CD4-positive, alpha-beta T cell treated with Interleukin-4 for 1 hour (primary cell): ENCODE data around the gene FAM50A.
"Not testable (repeated sequence)": the region's sequence is repeated elsewhere in the genome, so short reads cannot be mapped to it uniquely, and the experiment has no call there.

ENCODE experiments used
- DNase-seq, 2 donors: peaks; one replicate each; pipeline ENCODE4 v3.0.0-alpha.2; 2020 to 2022

The FAM50A gene, protein sequence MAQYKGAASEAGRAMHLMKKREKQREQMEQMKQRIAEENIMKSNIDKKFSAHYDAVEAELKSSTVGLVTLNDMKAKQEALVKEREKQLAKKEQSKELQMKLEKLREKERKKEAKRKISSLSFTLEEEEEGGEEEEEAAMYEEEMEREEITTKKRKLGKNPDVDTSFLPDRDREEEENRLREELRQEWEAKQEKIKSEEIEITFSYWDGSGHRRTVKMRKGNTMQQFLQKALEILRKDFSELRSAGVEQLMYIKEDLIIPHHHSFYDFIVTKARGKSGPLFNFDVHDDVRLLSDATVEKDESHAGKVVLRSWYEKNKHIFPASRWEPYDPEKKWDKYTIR

DNA sequence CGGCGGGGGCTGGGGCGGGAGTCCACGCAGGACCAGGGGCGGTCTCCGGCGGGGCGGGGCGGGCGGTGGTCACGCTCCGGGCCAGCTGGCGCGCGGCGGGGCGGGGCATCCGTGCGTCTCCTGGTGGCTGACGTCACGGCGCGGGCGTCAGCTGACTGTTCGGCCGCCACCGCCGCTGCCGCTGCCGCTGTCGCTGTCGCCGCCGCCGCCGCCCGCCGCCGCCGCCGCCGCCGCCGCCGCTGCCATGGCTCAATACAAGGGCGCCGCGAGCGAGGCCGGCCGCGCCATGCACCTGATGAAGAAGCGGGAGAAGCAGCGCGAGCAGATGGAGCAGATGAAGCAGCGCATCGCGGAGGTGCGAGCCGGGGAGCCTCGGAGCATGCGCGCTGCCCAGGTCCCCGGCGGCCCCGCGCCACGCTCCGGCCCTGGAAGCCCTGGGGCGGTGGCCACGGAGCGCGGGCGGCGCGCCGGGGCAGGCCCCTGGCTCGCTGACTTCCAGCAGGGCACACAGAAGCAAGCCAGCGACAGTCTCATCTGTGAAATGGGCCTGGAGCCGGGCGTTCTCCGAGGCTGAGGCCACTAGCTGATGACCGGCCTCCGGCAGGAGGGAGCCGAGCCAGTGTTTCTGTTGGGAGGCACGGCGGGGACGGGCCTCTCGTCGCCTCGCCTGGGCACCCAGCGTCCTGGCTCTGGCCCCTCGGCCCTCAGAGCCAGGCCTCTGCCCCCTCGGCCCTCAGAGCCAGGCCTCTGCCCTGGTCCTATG is at the start of gene FAM50A:
FAM50A (plus strand) TSS at position 150 of the 763 bp plus-strand sequence; CDS start at position 245, 95 bp downstream.
- peak; percentile 71 to 76 for DNase-seq

DNA sequence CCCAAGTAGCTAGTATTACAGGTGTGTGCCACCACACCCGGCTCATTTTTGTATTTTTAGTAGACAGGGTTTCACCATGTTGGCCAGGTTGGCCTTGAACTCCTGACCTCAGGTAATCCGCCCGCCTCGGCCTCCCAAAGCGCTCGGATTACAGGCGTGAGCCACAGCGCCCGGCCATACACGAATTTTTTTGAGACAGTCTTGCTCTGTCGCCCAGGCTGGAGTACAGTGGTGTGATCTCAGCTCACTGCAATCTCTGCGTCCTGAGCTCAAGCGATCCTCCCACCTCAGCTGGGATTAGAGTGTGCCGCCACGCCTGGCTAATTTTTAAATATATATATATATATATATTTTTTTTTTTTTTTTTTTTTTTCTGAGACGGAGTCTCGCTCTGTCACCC is 47.6 kb upstream of the FAM50A start:
- DNase-seq, result not testable (repeated sequence)

DNA sequence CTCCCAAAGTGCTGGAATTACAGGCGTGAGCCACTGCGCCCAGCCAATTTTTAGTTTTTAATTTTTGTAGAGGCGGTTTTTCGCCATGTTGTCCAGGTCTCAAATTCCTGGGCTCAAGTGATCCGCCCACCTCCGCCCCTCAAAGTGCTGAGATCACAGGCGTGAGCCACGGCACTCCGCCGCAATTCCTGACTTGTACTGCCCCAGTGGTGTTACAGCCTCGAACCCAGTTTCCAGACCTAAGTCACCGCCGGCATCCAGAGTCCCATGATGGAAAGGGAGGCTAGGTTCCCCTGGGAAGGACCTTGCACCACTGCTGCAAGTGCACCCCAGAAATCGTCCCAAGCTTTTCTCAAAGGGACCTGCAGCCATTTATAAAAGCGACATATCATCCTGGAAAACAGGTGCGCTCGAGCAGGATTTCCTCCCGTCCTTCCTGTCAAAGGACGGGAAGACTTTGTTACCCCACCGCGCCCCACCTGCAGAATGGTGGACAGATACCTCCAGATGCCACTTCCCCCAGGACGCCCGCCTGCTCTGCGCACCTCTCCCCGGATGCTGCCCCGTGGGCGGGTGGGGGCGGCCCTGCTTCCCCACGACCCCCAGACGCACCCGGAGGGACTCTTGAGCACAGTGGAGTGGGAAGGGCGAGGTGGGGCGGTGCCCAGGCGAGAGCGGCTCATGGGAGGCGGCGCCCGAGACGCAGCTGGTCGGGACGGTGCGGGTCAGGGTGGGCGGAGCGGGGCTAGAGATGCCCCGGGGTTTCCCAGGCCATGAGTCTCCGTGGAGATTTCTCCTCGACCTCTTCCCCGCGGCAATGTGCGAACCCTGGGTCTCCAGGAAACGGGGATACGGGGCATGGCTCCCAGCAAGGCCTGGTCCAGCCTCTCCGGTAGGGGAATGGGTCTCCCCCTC is 46.7 kb upstream of the FAM50A start:
- DNase-seq, result peak; percentile 62 to 71

DNA sequence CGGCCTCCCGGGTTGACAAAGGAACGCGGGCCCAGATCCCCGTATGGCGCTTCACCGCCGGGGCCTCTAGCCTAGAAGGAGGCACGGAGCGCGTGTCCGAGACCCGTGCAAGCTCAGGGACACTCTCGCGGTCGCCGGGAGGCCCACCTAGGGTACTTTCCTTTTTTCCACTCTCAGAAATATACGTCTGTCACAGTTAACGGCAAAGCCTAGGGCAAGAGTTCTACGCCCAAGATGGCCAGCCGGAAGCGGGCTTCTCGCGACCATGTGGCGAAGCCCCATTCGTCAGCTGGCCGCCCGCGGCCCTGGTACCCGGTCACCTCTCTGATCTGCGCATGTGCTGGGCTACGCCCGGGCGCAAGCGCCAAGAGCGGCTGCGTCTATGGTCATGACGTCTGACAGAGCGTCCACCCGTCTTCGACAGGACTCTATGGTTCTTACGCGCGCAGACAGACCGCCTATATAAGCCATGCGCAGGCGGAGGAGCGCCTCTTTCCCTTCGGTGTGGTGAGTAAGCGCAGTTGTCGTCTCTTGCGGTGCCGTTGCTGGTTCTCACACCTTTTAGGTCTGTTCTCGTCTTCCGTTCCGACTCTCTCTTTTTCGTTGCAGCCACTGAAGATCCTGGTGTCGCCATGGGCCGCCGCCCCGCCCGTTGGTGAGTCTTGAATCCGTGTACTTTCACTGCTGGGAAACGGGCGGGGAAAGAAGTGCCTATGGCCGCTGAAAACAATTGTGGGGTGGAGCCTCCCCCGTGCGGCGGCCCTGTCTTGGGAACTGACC is 45.9 kb upstream of the FAM50A start, which contains the start of gene RPL10:
RPL10 (plus strand) TSS at position 490 of the 780 bp plus-strand sequence; CDS start at position 633, 143 bp downstream.
- DNase-seq, result peak; percentile 95 to 97

DNA sequence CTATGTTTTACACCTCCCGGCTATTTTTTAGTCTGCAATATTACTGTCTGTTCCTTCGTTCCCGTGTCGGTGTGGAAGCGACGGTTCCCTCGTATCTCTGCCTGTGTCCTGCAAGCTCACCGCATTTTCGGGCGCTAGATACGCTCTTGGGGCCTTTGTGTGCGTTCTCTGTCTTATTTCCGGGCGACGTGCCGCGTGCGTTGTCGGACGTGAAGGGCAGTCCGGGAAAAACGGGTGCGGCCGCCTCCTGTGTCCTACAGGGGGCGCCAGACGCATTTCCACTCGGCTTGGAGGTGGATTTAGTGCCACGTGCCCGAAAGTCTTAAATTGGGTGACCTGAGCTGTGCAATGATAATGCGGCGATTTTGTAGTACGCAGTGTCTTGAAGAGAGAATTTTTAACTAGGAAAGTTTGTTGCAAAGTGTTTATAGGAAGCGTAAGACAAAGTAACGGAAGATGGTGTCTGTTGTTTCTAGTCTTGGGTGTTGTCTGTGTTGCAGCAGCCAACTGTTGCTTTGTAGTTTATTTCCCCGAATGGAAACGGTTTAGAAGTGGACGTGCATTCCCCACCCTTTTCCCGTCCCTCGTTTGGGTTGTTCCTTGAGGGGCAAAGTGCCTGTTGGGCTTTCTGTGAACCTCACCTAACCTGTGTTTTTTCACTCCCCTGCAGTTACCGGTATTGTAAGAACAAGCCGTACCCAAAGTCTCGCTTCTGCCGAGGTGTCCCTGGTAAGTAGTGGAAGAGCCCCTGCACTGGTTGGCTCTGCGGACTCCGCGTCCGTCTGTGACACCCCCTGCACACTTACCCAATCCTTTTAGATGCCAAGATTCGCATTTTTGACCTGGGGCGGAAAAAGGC is 45.0 kb upstream of the FAM50A start:
- DNase-seq, result peak; percentile 87 to 88

DNA sequence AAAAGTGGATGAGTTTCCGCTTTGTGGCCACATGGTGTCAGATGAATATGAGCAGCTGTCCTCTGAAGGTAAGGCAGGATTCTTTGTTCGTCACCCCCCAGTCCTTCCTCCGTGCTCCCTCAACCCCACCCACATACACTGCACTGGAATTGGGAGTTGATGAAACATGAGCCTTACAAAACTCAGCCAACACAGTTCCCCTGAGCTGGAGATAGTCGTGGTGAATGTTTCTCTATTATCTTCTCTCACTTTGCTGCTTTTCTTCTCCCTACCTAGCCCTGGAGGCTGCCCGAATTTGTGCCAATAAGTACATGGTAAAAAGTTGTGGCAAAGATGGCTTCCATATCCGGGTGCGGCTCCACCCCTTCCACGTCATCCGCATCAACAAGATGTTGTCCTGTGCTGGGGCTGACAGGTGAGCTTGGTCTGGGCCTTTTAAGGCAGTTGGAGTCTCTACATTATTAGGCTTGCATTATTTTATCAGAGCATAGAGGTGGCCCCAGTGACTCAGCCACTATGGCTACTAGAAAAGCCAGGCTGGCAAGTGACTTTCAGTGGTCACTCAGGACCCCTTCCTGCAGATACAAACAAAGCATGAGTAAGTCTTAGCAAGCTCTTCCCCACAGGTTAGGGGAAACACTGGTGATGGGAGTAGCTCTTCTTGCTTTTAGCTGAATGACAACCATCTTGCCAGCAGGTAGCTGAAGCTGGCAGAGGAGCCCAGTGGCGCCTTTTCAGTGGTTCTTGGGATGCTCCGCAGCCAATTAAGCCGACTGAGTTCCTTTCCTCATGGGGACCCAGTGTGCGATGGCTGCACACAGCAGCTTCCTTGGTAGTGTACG is 44.2 kb upstream of the FAM50A start:
- DNase-seq, result peak; percentile 27 to 52

DNA sequence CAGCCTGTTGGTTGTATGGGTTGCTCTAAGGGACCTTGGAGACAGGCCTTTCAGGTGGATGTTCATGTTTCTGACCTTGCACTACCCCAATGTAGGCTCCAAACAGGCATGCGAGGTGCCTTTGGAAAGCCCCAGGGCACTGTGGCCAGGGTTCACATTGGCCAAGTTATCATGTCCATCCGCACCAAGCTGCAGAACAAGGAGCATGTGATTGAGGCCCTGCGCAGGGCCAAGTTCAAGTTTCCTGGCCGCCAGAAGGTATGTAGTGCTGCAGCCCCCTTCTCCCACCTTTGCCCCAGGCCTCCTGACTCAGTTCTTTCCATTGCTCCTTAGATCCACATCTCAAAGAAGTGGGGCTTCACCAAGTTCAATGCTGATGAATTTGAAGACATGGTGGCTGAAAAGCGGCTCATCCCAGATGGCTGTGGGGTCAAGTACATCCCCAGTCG is 43.5 kb upstream of the FAM50A start:
- not testable (repeated sequence) for DNase-seq

DNA sequence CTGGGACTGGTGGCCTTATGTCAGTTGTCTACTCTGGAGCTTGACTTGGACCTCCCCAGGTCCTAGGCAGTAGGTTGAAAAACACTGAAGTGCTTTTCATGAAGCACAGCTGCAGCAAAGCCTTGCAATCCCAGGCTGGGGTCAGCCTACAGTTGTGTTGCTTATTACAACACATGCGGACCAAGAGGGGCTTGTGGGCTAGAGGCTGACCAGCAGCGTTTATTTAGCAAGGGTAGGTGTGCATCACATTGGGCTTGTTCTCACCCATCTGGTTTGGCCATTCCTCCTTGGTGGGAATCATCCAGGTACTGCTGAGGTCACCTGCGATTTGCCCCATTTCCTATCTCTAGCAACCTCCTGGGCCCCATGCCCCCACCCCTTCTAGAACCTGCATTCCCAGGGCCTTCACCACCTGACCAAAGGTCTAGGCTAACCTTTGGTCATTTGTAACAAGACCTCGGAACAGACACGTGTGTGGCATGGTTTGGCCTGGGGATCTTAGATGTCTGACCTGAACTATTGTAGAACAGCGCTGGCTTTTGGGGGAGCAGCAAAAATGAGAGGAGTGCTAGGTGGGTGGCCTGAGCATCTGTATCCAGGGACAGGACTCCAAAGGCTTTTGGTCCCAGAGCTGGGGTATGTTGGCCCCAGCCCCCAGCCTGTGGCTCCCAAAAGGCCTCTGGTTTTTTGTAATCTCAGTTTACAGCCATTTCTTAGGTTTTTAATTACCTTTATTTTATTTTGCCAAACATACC is 42.7 kb upstream of the FAM50A start:
- peak in 1 of 2 donors; percentile 28 for DNase-seq

DNA sequence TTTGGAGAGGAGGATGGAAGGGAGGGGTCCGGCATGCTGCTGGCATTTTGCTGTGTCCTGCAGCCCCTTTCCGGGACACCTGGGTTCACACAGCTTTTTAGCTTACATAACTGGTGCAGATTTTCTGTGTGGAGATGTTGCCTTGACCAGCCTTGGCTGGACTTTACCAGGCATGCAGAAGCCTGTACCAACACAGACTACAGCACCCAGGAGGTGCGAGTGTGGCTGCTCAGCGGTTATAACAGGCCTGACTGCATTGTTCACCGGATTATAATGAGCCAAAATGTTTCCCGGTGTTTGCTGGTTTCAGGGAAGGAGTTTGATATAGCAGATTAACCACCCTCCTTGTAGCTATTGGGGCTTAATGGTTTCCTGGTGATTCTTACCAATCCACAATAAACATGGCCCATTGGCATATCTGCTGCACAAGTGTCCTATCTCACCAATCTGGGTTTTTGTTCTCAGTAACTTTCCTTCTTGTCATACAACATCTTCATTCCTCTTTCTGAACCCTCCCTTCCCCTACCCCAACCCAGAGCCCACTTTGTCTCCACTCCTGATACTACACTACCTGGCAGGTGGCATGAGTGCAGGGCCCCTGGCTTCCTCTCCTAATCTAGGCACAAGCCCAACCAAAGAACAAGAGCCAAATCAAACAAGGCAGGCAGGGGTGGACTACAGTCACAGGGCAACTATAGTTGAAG is 41.9 kb upstream of the FAM50A start:
- DNase-seq, result no peak

DNA sequence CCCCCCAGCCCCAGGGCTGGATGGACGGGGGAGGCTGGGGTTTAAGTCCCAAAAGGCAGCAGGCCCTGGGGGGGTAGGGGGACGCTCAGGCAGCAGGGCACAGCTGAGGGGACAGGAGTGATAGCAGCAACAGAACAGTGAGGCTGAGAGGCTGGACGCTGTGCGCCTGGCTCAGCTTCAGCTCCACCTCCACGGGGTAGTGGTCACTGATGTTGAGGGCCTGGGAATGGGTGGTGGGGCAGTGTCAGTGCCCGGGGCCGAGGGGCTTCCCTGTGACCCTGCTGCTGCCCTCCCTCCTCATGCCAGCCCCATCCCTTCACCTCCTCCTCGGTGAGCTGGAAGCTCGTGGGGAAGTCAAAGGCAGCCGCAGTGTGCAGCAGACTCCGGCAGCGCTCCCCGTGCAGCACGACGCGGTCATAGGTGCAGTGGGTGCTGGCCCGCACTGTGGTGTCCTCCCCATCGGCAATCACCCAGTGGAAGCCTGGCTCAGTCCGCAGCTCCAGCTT is 41.3 kb upstream of the FAM50A start:
- DNase-seq, result no peak

DNA sequence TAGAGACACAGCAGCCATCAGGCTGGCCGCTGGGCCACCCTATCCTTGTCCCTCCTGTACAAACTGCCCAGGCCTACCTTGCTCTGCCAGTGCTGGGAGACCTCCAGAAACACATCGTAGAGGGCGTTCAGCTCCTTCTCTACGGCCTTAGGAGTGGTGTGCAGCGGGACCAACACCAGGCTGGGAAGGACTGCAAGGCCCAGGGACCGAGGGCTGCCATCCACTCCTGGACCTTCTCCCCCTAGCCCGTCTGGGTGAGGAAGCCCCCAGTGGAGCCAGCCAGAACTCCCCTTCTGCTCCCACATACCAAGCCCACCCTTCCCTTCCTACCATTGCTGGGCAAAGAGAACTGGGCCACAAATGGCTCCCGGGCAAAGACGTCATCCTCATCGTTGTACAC is 40.7 kb upstream of the FAM50A start:
- DNase-seq, result no peak

DNA sequence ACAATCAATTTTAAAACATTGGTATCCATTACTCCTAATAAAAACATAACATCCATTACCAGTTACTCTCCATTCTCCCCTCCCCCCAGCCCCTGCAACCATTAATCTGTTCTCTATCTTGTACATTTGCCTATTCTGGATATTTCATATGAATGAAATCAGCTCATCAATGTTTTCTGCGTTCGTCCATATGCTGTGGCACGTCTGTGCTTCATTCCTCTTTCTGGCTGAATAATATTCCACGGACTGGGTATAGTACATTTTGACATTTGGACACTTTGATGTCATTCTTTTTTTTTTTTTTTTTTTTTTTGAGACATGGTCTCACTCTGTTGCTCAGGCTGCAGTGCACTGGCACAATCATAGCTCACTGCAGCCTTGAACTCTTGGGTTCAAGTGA is 40.1 kb upstream of the FAM50A start:
- DNase-seq, result no peak

DNA sequence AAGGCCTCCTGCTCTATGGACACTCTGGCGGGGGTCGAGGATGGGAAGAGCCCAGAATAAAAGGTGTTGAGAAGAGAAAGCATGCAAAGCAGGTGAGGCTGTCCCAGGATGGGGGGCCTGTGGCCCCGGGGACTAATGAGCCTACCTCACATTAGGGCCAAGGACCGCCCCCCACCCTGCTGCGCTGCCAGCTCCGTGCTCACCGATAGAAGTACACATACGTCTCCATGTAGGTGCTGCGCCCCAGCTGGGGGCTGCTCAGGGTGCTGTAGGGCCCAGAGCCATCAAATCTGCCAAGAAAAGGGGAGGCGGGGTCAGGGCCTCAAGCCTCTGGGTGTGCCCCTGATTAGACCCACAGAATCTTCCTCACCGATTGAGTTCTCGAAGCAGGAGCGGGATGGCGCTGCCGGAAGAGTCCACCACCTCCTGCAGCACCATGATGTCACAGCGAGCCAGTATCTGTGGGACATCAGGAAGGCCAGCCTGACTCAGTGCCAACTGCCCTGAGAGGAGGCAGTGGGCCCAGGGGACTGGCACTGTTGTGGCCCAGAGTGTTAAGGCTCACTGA is 39.2 kb upstream of the FAM50A start:
- no peak for DNase-seq

DNA sequence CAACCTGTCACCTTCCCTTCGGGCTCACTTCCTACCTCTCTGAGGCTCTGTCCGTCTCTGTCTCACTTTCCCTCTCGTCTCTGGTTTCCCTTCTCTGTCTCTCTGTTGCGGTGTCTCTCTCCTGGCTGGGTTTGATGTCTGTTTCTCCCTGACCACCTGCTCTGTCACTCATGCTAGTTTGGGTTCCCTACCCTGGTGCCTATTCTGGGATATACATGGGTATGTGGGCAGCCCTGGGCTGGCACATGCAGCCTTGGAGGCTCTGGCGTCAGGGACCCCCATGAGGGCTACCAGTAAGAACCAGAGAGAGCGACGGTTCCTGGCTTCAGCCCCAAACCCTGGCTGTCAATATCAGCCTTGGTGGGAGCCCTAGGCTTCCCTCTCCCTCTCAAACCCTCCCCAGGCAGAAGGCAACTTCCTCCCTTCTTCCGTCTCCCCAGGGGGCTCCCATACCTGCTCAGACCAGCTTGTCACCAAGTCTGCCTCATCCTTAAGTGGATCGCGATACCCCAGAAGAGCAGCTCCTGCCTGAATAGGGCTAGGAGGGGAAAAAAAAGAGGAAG is 35.2 kb upstream of the FAM50A start:
- DNase-seq, result no peak

DNA sequence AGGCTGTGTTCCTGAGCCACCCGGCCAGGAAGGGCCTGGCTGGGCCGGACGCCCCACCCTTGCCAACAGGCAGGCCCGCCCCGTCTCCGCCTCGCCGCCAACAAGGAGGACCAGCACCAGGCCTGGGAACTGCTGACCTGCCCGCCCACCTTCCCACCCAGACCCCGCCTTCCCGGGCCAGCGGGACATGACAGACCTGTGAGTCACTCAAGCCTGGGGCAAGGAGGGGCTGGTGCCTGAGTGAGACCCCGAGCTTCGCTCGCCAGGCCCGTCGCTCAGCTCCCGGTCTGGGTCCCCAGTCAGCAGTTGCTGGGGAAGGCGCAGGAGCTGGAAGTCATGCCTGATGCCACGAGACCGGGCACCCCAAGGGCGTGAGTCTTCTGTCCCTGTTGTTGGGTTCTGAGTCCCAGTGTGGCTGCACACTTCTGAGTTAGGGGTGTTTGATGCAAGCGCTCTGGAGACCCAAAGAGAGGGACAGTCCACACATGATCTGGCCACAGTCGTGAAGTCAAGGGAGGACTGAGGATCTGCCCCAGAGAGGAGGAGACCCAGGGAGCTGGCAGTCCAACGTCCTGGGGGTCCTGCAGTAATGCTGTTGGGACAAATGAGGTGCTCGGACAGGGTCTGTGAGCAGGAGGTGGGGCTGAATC is 34.6 kb upstream of the FAM50A start, which contains the start of gene DNASE1L1:
DNASE1L1 (minus strand) TSS at position 33 of the 650 bp plus-strand sequence. CDS start 3,686 bp downstream, outside the sequence.
- DNase-seq, result peak; percentile 18 to 80

DNA sequence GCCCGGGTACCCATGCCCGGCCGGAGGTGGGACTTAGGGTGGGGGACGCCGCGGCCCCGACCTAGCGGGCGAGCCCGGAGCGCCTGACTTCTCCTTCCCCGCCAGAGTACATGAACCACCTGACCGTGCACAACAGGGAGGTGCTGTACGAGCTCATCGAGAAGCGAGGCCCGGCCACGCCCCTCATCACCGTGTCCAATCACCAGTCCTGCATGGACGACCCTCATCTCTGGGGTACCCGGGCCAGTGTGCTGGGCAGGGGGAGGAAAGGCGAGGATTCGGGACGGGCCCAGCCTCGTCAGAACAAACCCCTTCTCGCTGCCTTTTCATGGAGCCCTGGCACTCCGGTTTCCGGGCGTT is 32.0 kb upstream of the FAM50A start:
- peak; percentile 59 to 62 for DNase-seq

DNA sequence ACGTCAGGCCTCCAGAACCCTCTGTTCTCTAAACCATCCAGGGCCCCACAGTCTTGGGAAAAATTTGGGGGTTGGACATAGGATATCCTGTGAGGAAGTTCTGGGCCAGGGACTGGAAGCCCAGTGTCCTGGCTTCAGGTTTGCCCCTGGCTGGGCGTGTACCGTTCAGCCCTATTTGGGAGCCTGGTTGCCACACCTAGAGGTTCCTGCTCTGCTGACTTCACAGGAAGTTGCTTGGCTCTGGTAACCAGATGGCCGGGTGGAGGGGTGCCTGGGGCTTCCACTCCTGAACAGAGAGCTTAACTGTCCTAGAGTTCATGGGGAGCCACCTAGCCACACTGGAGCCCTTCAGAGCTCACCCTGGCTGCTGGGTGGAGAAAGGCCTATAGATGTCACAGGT is 31.5 kb upstream of the FAM50A start:
- DNase-seq, result peak; percentile 52 to 55
